22Rv1 (cell line): ENCODE measurements around the gene PPP1R15B.

ENCODE experiments used
- CTCF ChIP-seq: fragments of 450-650 bp; IDR thresholded peaks from 2 replicates; pipeline ENCODE4 v1.5.1; 2017; ENCODE audit warnings: mild to moderate bottlenecking
- ZFX ChIP-seq: fragments of 450-650 bp; IDR thresholded peaks from 2 replicates; pipeline ENCODE4 v1.6.1; 2017; ENCODE audit warnings: antibody characterized with exemption, borderline replicate concordance

GRCh38 chr1:204413170-204413535, 1.5 kb upstream of the PPP1R15B start:
- TF ChIP-seq CTCF (no peak), ZFX (no peak)
